MG63 (cell line): ENCODE results near the gene PDLIM7. TPM values are rescaled to one million over a fixed set of nuclear protein-coding genes. Genes with fewer than 3 reads are reported as not detected.
"Not testable (repeated sequence)": the region's sequence is repeated elsewhere in the genome, so short reads cannot be mapped to it uniquely, and the experiment has no call there.

Experiments used
- DNase-seq: peaks from one replicate; pipeline ENCODE4 v3.0.0-alpha.2; 2020
- H3K27me3 ChIP-seq: fragments of 250-450 bp; sonication (Bioruptor Pico); 2 replicates; pipeline ENCODE4 v1.5.1; 2020; ENCODE audit warnings: mild to moderate bottlenecking, moderate library complexity
- H3K36me3 ChIP-seq: fragments of 250-450 bp; sonication (Bioruptor Pico); 2 replicates; pipeline ENCODE4 v1.5.1; 2020; ENCODE audit warnings: mild to moderate bottlenecking, moderate library complexity
- H3K4me3 ChIP-seq: fragments of 250-450 bp; sonication (Bioruptor Pico); 2 replicates; pipeline ENCODE4 v1.5.1; 2020; ENCODE audit warnings: mild to moderate bottlenecking, moderate library complexity
- H3K9me3 ChIP-seq: fragments of 250-450 bp; sonication (Bioruptor Pico); 2 replicates; pipeline ENCODE4 v1.5.1; 2020; ENCODE audit warnings: mild to moderate bottlenecking, moderate library complexity
- total RNA-seq: library from RNA; depleted of rRNA; stranded (reverse); fragments of >200 nt; shearing (Covaris generic); gene quantifications from 2 replicates; pipeline ENCODE4 v1.2.3, GENCODE V29; 2014; ENCODE audit warnings: low replicate concordance; rRNA removed

Gene PDLIM7, protein sequence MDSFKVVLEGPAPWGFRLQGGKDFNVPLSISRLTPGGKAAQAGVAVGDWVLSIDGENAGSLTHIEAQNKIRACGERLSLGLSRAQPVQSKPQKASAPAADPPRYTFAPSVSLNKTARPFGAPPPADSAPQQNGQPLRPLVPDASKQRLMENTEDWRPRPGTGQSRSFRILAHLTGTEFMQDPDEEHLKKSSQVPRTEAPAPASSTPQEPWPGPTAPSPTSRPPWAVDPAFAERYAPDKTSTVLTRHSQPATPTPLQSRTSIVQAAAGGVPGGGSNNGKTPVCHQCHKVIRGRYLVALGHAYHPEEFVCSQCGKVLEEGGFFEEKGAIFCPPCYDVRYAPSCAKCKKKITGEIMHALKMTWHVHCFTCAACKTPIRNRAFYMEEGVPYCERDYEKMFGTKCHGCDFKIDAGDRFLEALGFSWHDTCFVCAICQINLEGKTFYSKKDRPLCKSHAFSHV
- total RNA-seq: 77.8 and 165 TPM in 2 replicates

DNA sequence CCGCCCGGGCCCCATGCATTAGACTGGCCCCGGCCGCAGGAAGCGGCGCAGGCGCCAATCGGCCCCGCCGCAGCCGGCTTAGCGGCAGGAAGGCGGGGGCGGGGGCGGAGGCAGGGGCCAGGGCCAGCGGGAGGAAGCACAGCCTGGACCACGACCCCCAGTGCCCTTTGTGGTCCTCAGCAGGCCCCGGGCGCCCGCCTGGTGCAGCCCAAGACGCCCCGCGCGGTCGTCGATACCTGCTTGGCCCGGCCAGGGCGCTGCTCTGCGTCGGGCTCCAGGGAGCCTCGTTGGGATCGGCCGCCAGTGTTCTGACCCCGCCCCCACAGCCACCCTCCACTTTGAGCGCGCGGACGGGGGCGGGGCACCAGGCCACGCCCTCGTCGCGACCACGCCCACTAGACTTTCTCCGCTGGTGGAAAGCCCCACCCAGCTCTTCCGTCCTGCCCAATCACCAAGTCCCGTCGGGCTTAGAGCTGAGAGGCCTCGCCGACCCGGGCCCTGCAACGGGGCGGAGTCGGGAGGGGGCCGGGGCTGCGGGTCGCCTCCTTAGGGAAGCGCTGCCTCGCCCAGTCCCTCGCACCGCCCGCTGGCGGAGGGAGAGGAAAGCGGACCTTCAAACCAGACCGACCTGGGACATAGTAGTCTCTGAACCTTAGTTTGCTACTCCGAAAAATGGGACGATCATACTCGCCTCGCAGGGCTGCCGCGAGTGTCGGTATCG lies at the start of gene PDLIM7:
TSS of gene PDLIM7 (minus strand) at position 313 of the 721 bp plus-strand sequence. CDS start 1,092 bp downstream, outside the sequence.
- peak; percentile 98 for DNase-seq
- H3K36me3 ChIP-seq: peaks cover 41% of the 10 kb centered on the region

DNA sequence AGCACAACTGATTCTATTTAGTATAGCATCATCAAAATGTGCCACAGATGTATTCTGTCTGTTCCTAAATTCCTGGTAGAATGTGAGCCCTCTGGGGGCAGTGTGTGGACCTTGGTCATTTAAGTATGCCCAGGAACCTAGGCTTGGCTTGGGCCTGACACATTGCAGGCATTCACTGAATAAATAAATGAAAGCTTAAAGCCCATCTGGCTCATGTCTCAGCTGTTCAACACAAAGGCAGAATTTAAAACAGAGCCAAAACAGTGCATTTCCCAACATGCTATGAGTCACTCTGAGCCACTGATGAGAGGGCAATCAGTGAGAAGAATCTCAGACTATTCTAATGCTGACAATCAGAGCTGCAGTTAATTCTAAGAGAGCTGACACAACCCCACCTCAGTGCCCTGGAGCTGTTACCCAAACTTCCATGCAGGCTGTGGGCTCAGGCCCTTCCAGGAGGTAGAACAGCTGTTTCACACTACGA lies 48.9 kb upstream of the PDLIM7 start:
- no peak overlapping the region for H3K4me3 ChIP-seq

More for the DNA sequence above, at the start of gene PDLIM7:
- Histone ChIP-seq H3K9me3 (no peaks in the 10 kb centered on the region), H3K4me3 (peak within 1 kb of the TSS; percentile 65), H3K27me3 (no peaks in the 10 kb centered on the region)

DNA sequence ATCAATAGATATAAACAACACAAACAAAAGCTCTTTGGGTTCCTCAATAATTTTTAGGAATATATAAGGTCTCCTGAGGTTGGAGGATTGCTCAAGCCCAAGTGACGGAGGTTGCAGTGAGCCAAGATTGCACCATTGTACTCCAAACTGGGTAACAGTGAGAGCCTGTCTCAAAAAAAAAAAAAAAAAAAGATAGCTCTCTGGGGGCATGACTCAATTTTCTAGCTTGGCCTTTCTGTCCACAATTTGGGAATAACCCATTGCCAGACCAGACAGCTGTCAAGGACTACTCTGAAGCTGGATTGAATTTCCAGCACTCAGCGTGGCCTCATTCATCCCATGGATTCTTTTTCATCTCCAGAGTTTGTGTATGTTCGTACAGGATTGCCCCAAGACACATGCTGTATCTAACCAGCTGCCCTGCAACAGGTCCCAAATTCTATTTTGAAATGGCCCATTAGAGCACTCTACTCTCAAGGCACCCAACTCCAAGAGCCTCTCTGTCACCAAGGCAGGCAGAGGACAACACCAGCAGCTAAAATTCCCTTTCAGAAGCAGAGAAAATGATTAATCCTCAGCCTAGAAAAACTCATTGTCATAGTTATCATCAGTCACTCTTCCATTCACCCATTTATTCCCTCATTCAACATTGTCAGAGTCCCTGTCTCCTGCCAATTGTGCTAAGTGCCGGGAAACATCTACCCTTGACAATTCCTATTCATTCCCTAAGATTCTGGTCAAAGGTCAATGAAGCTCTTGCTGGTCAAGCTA lies 48.3 kb upstream of the PDLIM7 start:
- DNase-seq: peak; percentile 64
- Histone ChIP-seq H3K36me3 (peaks cover 49% of the 10 kb centered on the region), H3K27me3 (no peaks in the 10 kb centered on the region), H3K9me3 (peaks cover 17% of the 10 kb centered on the region), H3K4me3 (no peak overlapping the region)

More for the DNA sequence above, 48.9 kb upstream of the PDLIM7 start:
- Histone ChIP-seq H3K36me3 (peaks cover 51% of the 10 kb centered on the region), H3K9me3 (peaks cover 17% of the 10 kb centered on the region), H3K27me3 (no peaks in the 10 kb centered on the region)
- DNase-seq: peak; percentile 92

- H3K4me3 ChIP-seq: no peak overlapping the region
- peaks cover 17% of the 10 kb centered on the region for H3K9me3 ChIP-seq
- no peaks in the 10 kb centered on the region for H3K27me3 ChIP-seq
- DNase-seq: no peak
- peaks cover 49% of the 10 kb centered on the region for H3K36me3 ChIP-seq
Measured at GRCh38 chr5:177542816-177543465, 45.5 kb upstream of the PDLIM7 start.

- Histone ChIP-seq H3K4me3 (no peak overlapping the region), H3K36me3 (peaks cover 64% of the 10 kb centered on the region), H3K27me3 (no peaks in the 10 kb centered on the region), H3K9me3 (peaks cover 11% of the 10 kb centered on the region)
- no peak for DNase-seq
Measured at GRCh38 chr5:177540438-177540837, 43.0 kb upstream of the PDLIM7 start.

GRCh38 chr5:177539411-177539810 lies 42.0 kb upstream of the PDLIM7 start:
- no peak for DNase-seq
- Histone ChIP-seq H3K27me3 (no peaks in the 10 kb centered on the region), H3K36me3 (peaks cover 67% of the 10 kb centered on the region), H3K9me3 (peaks cover 5% of the 10 kb centered on the region), H3K4me3 (no peak overlapping the region)

DNA sequence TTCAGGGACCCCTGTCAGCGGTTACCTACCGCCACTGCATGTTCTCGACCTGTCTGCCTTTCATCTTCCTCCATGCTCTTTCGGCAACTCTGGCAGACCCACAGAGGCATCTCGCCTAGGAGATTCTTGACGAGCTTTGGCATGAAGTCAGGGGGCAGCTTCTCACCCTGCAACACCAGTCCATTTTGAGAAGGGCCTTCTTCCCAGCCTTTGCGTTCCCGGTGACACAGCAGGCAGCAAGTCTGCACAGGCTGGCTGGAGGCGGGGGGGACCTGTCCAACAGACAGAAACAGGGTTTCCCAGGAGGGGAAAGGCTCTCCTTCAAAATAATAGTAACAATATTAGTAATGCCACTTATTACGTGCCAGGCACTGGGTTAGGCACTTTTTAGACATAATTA lies 41.5 kb upstream of the PDLIM7 start:
- Histone ChIP-seq H3K4me3 (no peak overlapping the region), H3K27me3 (no peaks in the 10 kb centered on the region), H3K36me3 (peaks cover 63% of the 10 kb centered on the region), H3K9me3 (peaks cover 3% of the 10 kb centered on the region)
- no peak for DNase-seq

- peak; percentile 94 for DNase-seq
- Histone ChIP-seq H3K27me3 (no peaks in the 10 kb centered on the region), H3K4me3 (no peak overlapping the region), H3K36me3 (peaks cover 62% of the 10 kb centered on the region), H3K9me3 (no peaks in the 10 kb centered on the region)
Measured at GRCh38 chr5:177537389-177538361, 40.3 kb upstream of the PDLIM7 start.

DNA sequence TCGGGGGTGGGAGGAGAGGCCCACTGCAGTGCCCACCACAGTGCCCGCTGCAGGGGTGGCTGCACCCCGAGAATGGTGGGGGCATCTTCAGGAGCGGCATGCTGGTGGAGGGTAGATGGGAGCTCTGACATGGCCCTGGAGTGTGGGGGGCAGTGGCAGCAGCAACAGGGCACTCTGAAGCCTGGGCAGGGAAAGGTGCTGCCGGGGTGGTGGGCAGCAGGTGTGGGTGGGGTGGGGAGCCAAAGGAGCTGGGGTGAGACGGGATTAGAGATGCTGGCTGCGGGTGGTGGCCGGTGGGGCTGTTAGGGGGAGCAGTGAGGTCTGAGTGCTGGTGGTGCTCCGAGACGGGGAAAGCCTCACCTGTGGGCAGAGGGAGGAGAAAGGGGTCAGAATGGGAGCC lies 39.0 kb upstream of the PDLIM7 start:
- DNase-seq: no peak
- no peaks in the 10 kb centered on the region for H3K9me3 ChIP-seq
- no peak overlapping the region for H3K4me3 ChIP-seq
- peaks cover 64% of the 10 kb centered on the region for H3K36me3 ChIP-seq
- no peaks in the 10 kb centered on the region for H3K27me3 ChIP-seq

DNA sequence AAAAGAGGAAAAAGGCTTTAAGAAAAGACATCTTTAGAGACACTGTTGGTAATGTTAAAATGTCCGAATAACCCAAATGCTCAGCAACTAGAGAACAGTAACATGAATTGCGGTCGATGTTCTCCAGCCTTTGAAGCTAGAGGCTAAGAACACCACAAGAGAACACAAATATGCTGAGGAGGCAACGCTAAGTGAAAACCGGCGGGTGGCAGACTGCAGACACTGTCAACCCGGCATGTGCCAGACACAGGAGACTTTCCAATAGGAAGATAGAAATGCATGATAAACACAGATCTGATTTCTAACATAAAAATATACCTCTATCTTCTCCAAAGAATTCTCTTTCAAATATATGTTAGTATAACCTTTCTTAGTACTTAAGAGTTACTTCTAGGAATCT lies 37.7 kb upstream of the PDLIM7 start:
- no peak for DNase-seq
- Histone ChIP-seq H3K36me3 (peaks cover 77% of the 10 kb centered on the region), H3K27me3 (no peaks in the 10 kb centered on the region), H3K9me3 (no peaks in the 10 kb centered on the region), H3K4me3 (no peak overlapping the region)

GRCh38 chr5:177534433-177534832 lies 37.0 kb upstream of the PDLIM7 start:
- not testable (repeated sequence) for H3K27me3 ChIP-seq, DNase-seq, H3K4me3 ChIP-seq, H3K9me3 ChIP-seq
- H3K36me3 ChIP-seq: peaks cover 82% of the 10 kb centered on the region

GRCh38 chr5:177531209-177531940 lies 34.0 kb upstream of the PDLIM7 start:
- H3K36me3 ChIP-seq: peaks cover 79% of the 10 kb centered on the region
- H3K4me3 ChIP-seq: no peak overlapping the region

GRCh38 chr5:177530638-177531037 lies 33.2 kb upstream of the PDLIM7 start:
- H3K27me3 ChIP-seq: no peaks in the 10 kb centered on the region

More at GRCh38 chr5:177531209-177531940, 34.0 kb upstream of the PDLIM7 start:
- no peaks in the 10 kb centered on the region for H3K27me3 ChIP-seq
- no peaks in the 10 kb centered on the region for H3K9me3 ChIP-seq
- DNase-seq: no peak

More at GRCh38 chr5:177530638-177531037, 33.2 kb upstream of the PDLIM7 start:
- Histone ChIP-seq H3K36me3 (peaks cover 80% of the 10 kb centered on the region), H3K4me3 (no peak overlapping the region), H3K9me3 (no peaks in the 10 kb centered on the region)
- DNase-seq: no peak
